GM18499 (cell line): ENCODE measurements around the gene MYL12A.
"Not testable (repeated sequence)": the region's sequence is repeated elsewhere in the genome, so short reads cannot be mapped to it uniquely, and the experiment has no call there.

Experiments
- ATAC-seq: cut with Tn5 transposase; IDR thresholded peaks from one replicate; pipeline ENCODE4 v1.9.1; 2021; ENCODE audit warnings: moderate number of reproducible peaks; ENCODE audit not compliant: insufficient read depth, unreplicated experiment

MYL12A gene

GRCh38 chr18:3247240-3248061 is at the start of gene MYL12A:
TSS of gene MYL12A (plus strand) at chr18:3247801. CDS start at chr18:3253248, 5,447 bp downstream.
- peak; percentile 56 for ATAC-seq

- ATAC-seq, result not testable (repeated sequence)
Measured at GRCh38 chr18:3198260-3198860, 49.2 kb upstream of the MYL12A start.

- no peak for ATAC-seq
Measured at GRCh38 chr18:3199942-3200645, 47.5 kb upstream of the MYL12A start.

GRCh38 chr18:3205239-3205638 is 42.4 kb upstream of the MYL12A start:
- no peak for ATAC-seq

- no peak for ATAC-seq
Measured at GRCh38 chr18:3207565-3207964, 40.0 kb upstream of the MYL12A start.

- ATAC-seq, result no peak
Measured at GRCh38 chr18:3209859-3210569, 37.6 kb upstream of the MYL12A start.

- ATAC-seq, result no peak
Measured at GRCh38 chr18:3211236-3211992, 36.2 kb upstream of the MYL12A start.

- no peak for ATAC-seq
Measured at GRCh38 chr18:3212657-3213056, 34.9 kb upstream of the MYL12A start.

- no peak for ATAC-seq
Measured at GRCh38 chr18:3213300-3214059, 34.1 kb upstream of the MYL12A start.

- no peak for ATAC-seq
Measured at GRCh38 chr18:3214855-3215637, 32.6 kb upstream of the MYL12A start.

- ATAC-seq, result no peak
Measured at GRCh38 chr18:3216987-3217386, 30.6 kb upstream of the MYL12A start.

GRCh38 chr18:3217948-3218647 is 29.5 kb upstream of the MYL12A start:
- ATAC-seq, result no peak

GRCh38 chr18:3218819-3219218 is 28.8 kb upstream of the MYL12A start:
- ATAC-seq, result no peak

- no peak for ATAC-seq
Measured at GRCh38 chr18:3219241-3219630, 28.4 kb upstream of the MYL12A start.

- no peak for ATAC-seq
Measured at GRCh38 chr18:3219631-3220335, 27.8 kb upstream of the MYL12A start, which contains the start of gene MYOM1. TSS of gene MYOM1 (minus strand) at chr18:3219968. CDS start at chr18:3215223, 4,745 bp downstream.

GRCh38 chr18:3220868-3221267 is 26.7 kb upstream of the MYL12A start:
- not testable (repeated sequence) for ATAC-seq

GRCh38 chr18:3221496-3221895 is 26.1 kb upstream of the MYL12A start:
- no peak for ATAC-seq
